Measurements from ENCODE around the gene STAT3.

GRCh38 chr17:42399121-42399520 is 10.9 kb upstream of the STAT3 start:
- TF ChIP-seq YY1 (IDR thresholded peaks at IDR 0.05; ENCODE audit: insufficient read depth, insufficient read length) (no peak), SUZ12 (IDR thresholded peaks at IDR 0.05; ENCODE audit: extremely low read depth, insufficient read depth, insufficient read length) (no peak), ZNF274 (IDR thresholded peaks at IDR 0.05; ENCODE audit: low read depth, low read length) (no peak)

Measured in NT2/D1 (cell line).